Ovary (tissue), 9 donors: Measurements from ENCODE around the gene FANCL. TPM values are rescaled to one million over a fixed set of nuclear protein-coding genes. Genes with fewer than 3 reads are reported as not detected.
"Not testable (repeated sequence)": the region's sequence is repeated elsewhere in the genome, so short reads cannot be mapped to it uniquely, and the experiment has no call there.

ENCODE experiments used
- DNase-seq, 5 donors: peaks; one replicate each; pipeline ENCODE4 v3.0.0-alpha.2; 2019 to 2020
- H3K27ac ChIP-seq, 2 donors: fragments of 200-600 bp; one replicate each; pipeline versions ENCODE4 v1.5.1 to v1.8.0; 2019 to 2022
- H3K27me3 ChIP-seq: fragments of 200-600 bp; one replicate; pipeline ENCODE4 v1.8.0; 2022
- H3K36me3 ChIP-seq: fragments of 200-600 bp; sonication (generic); one replicate; pipeline ENCODE4 v1.5.1; 2019
- H3K4me1 ChIP-seq: one replicate; pipeline ENCODE4 v1.8.1; 2013; ENCODE audit warnings: mild to moderate bottlenecking, moderate library complexity; ENCODE audit not compliant: insufficient read depth
- H3K4me3 ChIP-seq: fragments of 200-600 bp; sonication (generic); one replicate; pipeline ENCODE4 v1.5.1; 2017
- H3K9me3 ChIP-seq, 2 donors: fragments of 200-600 bp in 1 of 2; sonication (generic) in 1 of 2; one replicate each; pipeline versions ENCODE4 v1.5.1 to v1.8.1; 2013 to 2019; ENCODE audit warnings: mild to moderate bottlenecking in 1 of 2, moderate library complexity in 1 of 2
- CTCF ChIP-seq, 3 donors: fragments of 450-650 bp in 2 of 3; fragments of 200-600 bp in 1 of 3; IDR thresholded peaks; one replicate each; pipeline versions ENCODE4 v1.5.1 to v1.8.0; 2016 to 2022; ENCODE audit warnings: antibody characterized with exemption in 3 of 3, mild to moderate bottlenecking in 1 of 3
- EP300 ChIP-seq: sonication (generic); formaldehyde crosslinking; IDR thresholded peaks from one replicate; pipeline ENCODE4 v1.6.1; 2017; ENCODE audit warnings: antibody characterized with exemption
- POLR2A ChIP-seq: fragments of 450-650 bp; IDR thresholded peaks from one replicate; pipeline ENCODE4 v1.6.1; 2017; ENCODE audit warnings: antibody characterized with exemption, mild to moderate bottlenecking, moderate library complexity
- WGBS, 3 donors: extraction: QIAGEN DNeasy Blood & Tissue Kit in 1 of 3; methylation state at CpG; one replicate each; pipeline versions ENCODE4 v1.1.5 to v1.1.7; 2013 to 2017; 5-methylcytosine and 5-hydroxymethylcytosine counted together
- intact Hi-C, 4 donors: fragments of 100-400 bp; cut with DNase I; formaldehyde crosslinking; loops; one replicate each; pipeline versions ENCODE4 v1.11.0 to v1.15.1; 2022 to 2023
- polyA plus RNA-seq, 2 donors: library from polyadenylated mRNA; stranded (reverse); fragments of 200-250 nt in 1 of 2; fragments of 350-450 nt in 1 of 2; fragmentation: Illumina TruSeq in 1 of 2; extraction: RNeasy Lipid Tissue Mini Kit (QIAGEN cat#74804) in 1 of 2; gene quantifications; one replicate each; pipeline ENCODE4 v1.2.3, GENCODE V29; 2013 to 2014
- total RNA-seq, 7 donors: library from RNA; depleted of rRNA in 2 of 7; stranded (reverse); fragments of >200 nt in 2 of 7; fragmentation: NEBNext Ultra II Directional in 3 of 7; extraction: Animal tissue kit (Norgen Biotek cat#: 25700) in 3 of 7; gene quantifications; one replicate each; pipeline versions ENCODE4 v1.1.0 to v1.2.4, GENCODE V29; 2016 to 2023
- donor health status: DM: no; HTN: no; CAD: no; lungs with moderate emphysema.
- donor health status: DM: no; HTN: no; CAD: no.
- donor health status: Bipolar disorder and iron deficiency.
- donor health status: DM: yes; HTN: yes; CAD: no.
- donor health status: DM: no; HTN: no; CAD: no.
- donor health status: DM: yes; HTN: yes; CAD: no.

FANCL gene
- total and polyA plus RNA-seq, 9 donors, result 18.8 to 79.2 (median 36.3) TPM

GRCh38 chr2:58268685-58269084 lies 27.6 kb upstream of the FANCL start:
- no peaks in the 10 kb centered on the region for H3K36me3 ChIP-seq
- DNase-seq, result no peak
- H3K4me1 ChIP-seq, result no peaks in the 10 kb centered on the region
- no peaks in the 10 kb centered on the region for H3K9me3 ChIP-seq
- H3K27ac ChIP-seq, result no peak overlapping the region
- H3K27me3 ChIP-seq, result no peaks in the 10 kb centered on the region
- WGBS, 3 donors, result 90 to 94% (median 91%) methylated on average over 4 of the region's 4 CpGs
- H3K4me3 ChIP-seq, result no peak overlapping the region
- TF ChIP-seq CTCF (IDR thresholded peaks at IDR 0.05) (no peak), POLR2A (no peak), EP300 (no peak)
- intact Hi-C loops, result no loop called here

- H3K9me3 ChIP-seq, result no peaks in the 10 kb centered on the region
- no peak for DNase-seq
- no peak overlapping the region for H3K27ac ChIP-seq
- intact Hi-C loops, result no loop called here
- no peaks in the 10 kb centered on the region for H3K36me3 ChIP-seq
- 66 to 93% (median 73%) methylated on average over 2 of the region's 2 CpGs for WGBS, 3 donors
- no peak for TF ChIP-seq EP300
- no peak for TF ChIP-seq POLR2A
- TF ChIP-seq CTCF (IDR thresholded peaks at IDR 0.05), result no peak
- no peak overlapping the region for H3K4me3 ChIP-seq
- no peaks in the 10 kb centered on the region for H3K27me3 ChIP-seq
- no peaks in the 10 kb centered on the region for H3K4me1 ChIP-seq
Measured at GRCh38 chr2:58266211-58266610, 25.1 kb upstream of the FANCL start.

- intact Hi-C loops, result no loop called here
- no peaks in the 10 kb centered on the region for H3K36me3 ChIP-seq
- no peak overlapping the region for H3K27ac ChIP-seq
- no peak for DNase-seq
- no peaks in the 10 kb centered on the region for H3K9me3 ChIP-seq
- H3K4me1 ChIP-seq, result no peaks in the 10 kb centered on the region
- WGBS, 3 donors, result 75 to 83% (median 81%) methylated on average over 1 of the region's 1 CpG
- TF ChIP-seq CTCF (IDR thresholded peaks at IDR 0.05), result no peak
- no peak for TF ChIP-seq EP300
- TF ChIP-seq POLR2A, result no peak
- no peak overlapping the region for H3K4me3 ChIP-seq
- H3K27me3 ChIP-seq, result no peaks in the 10 kb centered on the region
Measured at GRCh38 chr2:58261209-58261608, 20.1 kb upstream of the FANCL start.

- H3K27me3 ChIP-seq, H3K4me3 ChIP-seq, DNase-seq, H3K36me3 ChIP-seq, H3K27ac ChIP-seq, intact Hi-C loops, H3K9me3 ChIP-seq, H3K4me1 ChIP-seq: not testable (repeated sequence)
- WGBS, 3 donors, result 81 to 86% (median 86%) methylated on average over 1 of the region's 1 CpG
Measured at GRCh38 chr2:58258456-58258855, 17.3 kb upstream of the FANCL start.

GRCh38 chr2:58251331-58252201 lies 10.4 kb upstream of the FANCL start:
- H3K9me3 ChIP-seq, H3K27me3 ChIP-seq, H3K4me3 ChIP-seq, H3K27ac ChIP-seq, intact Hi-C loops, H3K36me3 ChIP-seq, H3K4me1 ChIP-seq, DNase-seq: not testable (repeated sequence)
- WGBS, 3 donors, result 95 to 96% (median 96%) methylated on average over 37 to 43 of the region's 43 CpGs
